SK-N-MC (cell line): Measurements from ENCODE around the gene RFC5.

Source experiments
- EZH2 ChIP-seq: fragments of 200-600 bp; sonication (generic); IDR thresholded peaks from one replicate; pipeline ENCODE4 v1.6.1; 2017; ENCODE audit warnings: antibody characterized with exemption
- POLR2AphosphoS5 ChIP-seq: IDR thresholded peaks from 2 replicates; pipeline ENCODE4 v1.6.1; 2012; ENCODE audit warnings: mild to moderate bottlenecking, low read depth, low read length, borderline replicate concordance

- TF ChIP-seq POLR2AphosphoS5 (no peak), EZH2 (no peak)
Observed at GRCh38 chr12:118058881-118059280, 42.4 kb downstream of the RFC5 start.
